Gastrocnemius medialis (tissue), 4 donors: ENCODE measurements around the gene CD276.

ENCODE experiments used
- CTCF ChIP-seq, 5 experiments: fragments of 450-650 bp in 3 of 5; fragments of 200-600 bp in 2 of 5; sonication (generic) in 2 of 5; IDR thresholded peaks in 4 of 5; conservative IDR thresholded peaks in 1 of 5; 1 replicate in 4 of 5; 2 replicates in 1 of 5; pipeline ENCODE4 v1.5.1; 2016 to 2019; ENCODE audit warnings: antibody characterized with exemption in 5 of 5, mild to moderate bottlenecking in 3 of 5, moderate library complexity in 3 of 5
- POLR2A ChIP-seq, 2 donors: fragments of 450-650 bp; IDR thresholded peaks; one replicate each; pipeline ENCODE4 v1.6.1; 2017; ENCODE audit warnings: antibody characterized with exemption in 2 of 2, mild to moderate bottlenecking in 2 of 2, moderate library complexity in 2 of 2

GRCh38 chr15:73648014-73648295 lies 36.2 kb upstream of the CD276 start:
- no peak for TF ChIP-seq POLR2A (IDR thresholded peaks at IDR 0.05)
- TF ChIP-seq CTCF (IDR thresholded peaks at IDR 0.05 in 4 of 5, conservative IDR thresholded peaks at IDR 0.05 in 1 of 5), result no peak
